HG03108 (cell line): ENCODE results near the gene ZNRF1.

Experiments
- ATAC-seq: cut with Tn5 transposase; IDR thresholded peaks from one replicate; pipeline ENCODE4 v1.9.1; 2021; ENCODE audit warnings: moderate library complexity; ENCODE audit not compliant: unreplicated experiment

Gene ZNRF1

DNA sequence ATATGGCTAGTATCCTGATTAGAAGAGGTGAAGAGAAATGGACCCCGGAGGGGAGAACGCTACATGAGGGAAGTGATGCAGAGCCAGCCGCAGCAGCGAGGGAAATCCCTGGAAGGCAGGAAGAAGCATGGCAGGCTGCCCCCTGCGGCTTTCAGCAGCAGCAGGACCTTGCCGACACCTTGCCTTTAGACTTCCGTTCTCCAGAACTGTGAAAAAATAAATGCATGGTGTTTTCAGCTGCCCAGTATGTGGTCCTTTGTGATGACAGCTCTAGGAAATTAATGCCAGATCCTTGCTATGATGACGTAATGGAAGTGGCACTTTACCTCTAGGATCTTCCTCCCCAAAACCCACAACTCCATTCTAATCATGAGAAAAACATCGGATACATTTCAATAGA is 139.8 kb downstream of the ZNRF1 start:
- no peak for ATAC-seq

DNA sequence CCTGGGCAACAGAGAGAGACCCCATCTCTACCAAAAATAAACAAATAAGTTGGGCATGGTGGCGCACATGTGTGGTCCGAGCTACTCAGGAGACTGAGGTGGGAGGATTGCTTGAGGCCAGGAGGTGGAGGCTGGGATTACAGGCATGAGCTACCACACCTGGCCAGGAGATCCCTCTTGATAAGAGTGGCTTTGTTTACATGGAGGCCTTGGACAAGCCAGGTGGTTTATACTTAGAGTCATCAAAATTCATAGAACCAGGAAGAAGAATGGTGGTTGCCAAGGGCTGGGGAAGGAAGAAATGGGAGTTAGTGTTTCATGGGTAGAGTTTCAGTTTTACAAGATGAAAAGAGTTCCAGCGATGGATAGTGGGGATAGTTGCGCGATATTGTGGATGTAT is 140.7 kb downstream of the ZNRF1 start:
- no peak for ATAC-seq

DNA sequence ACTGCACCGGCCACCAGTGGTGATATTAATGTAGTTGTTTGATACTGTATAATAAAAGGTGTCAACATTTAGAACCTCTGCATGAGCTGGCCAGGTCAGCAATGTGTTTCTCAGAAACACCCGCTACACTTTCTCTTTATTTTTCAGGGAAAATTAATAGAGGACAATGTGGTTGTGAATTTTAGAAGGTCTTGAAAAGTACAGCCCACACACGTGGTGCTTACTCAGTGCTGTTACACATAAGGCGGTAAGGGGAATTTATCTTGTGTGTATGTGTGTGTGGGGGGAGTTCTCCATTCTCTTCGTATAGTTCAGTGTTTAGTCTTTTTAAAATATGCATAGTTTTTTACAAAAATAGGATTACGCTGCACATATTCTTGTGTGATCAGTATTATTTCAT is 145.1 kb downstream of the ZNRF1 start:
- ATAC-seq: no peak

DNA sequence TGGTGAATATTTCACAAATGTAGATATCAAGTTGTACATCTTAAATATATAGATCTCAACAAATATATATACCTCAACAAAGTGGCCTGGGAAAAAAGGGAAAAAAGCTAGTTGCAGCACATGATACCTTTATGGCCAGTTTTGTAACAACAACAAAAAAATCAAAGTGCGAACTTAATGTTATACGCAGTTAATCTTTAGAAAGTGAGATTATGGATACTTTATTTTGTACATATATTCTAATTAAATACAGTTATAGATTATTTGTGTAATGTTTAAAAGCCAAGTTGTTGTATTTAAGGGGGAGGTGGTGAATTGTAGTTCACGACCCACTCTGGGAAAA is 149.1 kb downstream of the ZNRF1 start:
- ATAC-seq: no peak

DNA sequence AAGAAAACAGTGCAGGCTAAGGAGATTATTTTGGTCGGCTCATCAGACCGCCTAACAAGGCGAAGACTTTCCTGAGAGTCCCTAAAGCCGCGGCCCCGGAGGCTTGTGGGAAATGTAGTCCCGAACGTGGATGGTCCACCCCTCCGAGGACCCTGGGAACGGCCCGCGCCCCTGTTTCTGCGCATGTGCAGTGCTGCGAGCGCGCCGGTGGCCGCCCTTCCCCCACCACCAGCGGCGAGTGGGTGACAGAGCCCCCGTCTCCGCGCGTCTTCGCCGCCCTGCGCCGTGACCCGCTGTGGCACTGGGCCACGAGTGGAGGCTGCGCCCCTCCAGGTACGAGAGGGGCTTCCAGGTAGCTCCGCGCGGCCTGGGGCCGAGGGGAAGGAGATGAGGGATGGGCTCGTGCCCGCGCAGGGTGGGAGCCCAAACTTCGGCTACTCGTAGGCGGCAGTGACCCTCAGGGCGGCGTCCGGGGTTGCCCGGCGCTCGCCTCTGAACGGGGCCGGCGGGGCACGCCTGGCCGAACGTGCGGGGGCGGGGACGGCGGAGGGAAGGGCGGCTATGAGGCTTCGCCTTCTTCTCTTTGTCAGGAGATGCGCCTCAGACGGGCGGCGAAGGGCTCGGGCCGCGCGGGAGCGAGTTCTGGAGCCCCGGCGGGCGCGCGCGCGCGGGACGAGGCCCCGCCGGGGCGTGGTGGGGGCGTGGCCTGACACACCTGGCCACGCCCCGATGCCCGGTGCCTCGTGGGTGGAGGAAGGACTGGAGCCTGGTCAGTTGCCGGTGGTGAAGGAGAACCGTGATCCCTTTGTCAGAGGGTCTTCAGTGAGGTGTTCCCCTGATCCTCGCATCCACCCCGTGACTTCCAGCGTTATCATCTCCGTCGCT is 149.7 kb downstream of the ZNRF1 start, which contains the start of gene ZFP1:
Gene ZFP1 (plus strand): TSS at position 214 of the 885 bp plus-strand sequence. CDS start 4,428 bp downstream, outside the sequence.
- peak; percentile 82 for ATAC-seq

DNA sequence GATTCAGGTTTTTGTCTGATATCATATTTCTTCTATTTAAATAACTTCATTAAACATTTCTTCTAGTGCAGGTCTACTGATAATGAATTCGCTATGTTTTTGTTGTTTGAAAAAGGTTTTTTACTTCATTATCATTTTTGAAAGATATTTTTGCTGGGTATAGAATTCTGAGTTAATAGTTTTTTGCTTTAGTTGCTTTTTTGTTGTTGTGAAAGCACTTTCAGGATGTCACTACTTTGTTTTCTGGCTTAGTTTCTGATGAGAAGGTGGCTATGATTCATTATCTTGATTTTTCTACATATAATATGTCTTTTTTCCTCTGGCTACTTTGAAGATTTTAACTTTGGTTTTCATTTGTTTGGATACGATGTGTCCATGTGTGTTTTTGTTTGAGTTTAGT is 153.0 kb downstream of the ZNRF1 start:
- no peak for ATAC-seq

DNA sequence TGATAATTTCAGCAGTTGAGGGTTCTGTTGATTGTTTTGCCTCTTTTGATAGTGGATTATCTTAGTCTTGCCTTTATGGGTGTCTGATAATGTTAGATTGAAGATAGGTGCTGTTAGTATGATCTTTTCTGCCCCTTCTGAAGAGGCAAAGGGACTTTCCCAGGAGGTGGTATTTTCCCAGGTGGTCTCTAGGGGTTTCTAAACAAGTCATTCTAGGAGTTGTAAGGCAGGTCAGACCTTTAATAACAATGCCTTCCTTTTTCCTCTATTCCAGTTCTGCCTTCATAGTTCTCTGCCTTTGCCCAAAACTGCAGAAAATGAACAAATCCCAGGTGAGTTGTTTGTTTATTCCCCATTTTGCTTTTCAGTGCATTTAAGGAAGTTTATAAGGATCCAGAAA is 153.8 kb downstream of the ZNRF1 start:
- no peak for ATAC-seq

DNA sequence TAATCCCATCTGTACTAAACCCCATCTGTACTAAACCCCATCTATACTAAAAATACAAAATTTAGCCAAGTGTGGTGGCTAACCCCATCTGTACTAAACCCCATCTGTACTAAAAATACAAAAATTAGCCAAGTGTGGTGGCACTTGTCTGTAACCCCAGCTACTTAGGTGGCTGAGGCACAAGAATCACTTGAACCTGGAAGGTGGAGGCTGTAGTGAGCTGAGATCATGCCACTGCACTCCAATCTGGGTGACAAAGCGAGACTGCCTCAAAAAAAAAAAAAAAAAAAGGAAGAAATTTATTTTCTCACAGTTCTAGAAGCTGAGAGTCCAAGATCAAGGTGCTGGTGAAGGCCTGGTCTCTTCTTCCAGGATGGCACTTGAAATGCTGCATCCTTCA is 161.6 kb downstream of the ZNRF1 start:
- no peak for ATAC-seq
